Spinal cord (tissue), 10 donors: ENCODE measurements around the gene GMNN. TPM values are rescaled to one million over a fixed set of nuclear protein-coding genes. Genes with fewer than 3 reads are reported as not detected.
"Not testable (repeated sequence)": the region's sequence is repeated elsewhere in the genome, so short reads cannot be mapped to it uniquely, and the experiment has no call there.

Source experiments
- DNase-seq, 6 donors: peaks; one replicate each; pipeline versions ENCODE4 v3.0.0 to v3.0.0-alpha.2; 2013 to 2015; ENCODE audit warnings: low spot score in 6 of 6, low read depth in 4 of 6
- H3K27ac ChIP-seq: one replicate; pipeline ENCODE4 v1.5.1; 2013; ENCODE audit warnings: low read depth, low read length, control low read depth
- H3K27me3 ChIP-seq: one replicate; pipeline ENCODE4 v1.6.1; 2013; ENCODE audit warnings: low read length; ENCODE audit not compliant: control insufficient read depth, insufficient read depth
- H3K36me3 ChIP-seq: one replicate; pipeline ENCODE4 v1.6.1; 2013; ENCODE audit warnings: low read length; ENCODE audit not compliant: control insufficient read depth, insufficient read depth
- H3K4me1 ChIP-seq: one replicate; pipeline ENCODE4 v1.6.1; 2013; ENCODE audit warnings: low read length; ENCODE audit not compliant: control insufficient read depth, insufficient read depth
- H3K4me3 ChIP-seq: one replicate; pipeline ENCODE4 v1.5.1; 2013; ENCODE audit warnings: low read depth, low read length, control low read depth
- H3K9me3 ChIP-seq: one replicate; pipeline ENCODE4 v1.6.1; 2013; ENCODE audit warnings: low read length; ENCODE audit not compliant: control insufficient read depth, insufficient read depth
- WGBS: methylation state at CpG from one replicate; pipeline ENCODE4 v1.1.5; 2013; ENCODE audit warnings: missing lambda C conversion rate; ENCODE audit not compliant: insufficient coverage; 5-methylcytosine and 5-hydroxymethylcytosine counted together
- long read RNA-seq, 4 donors: transcript quantifications; one replicate each; lab custom pipeline, GENCODE V29; 2026
- polyA plus RNA-seq, 2 donors: library from polyadenylated mRNA; unstranded; fragments of 120-200 nt; gene quantifications; one replicate each; pipeline ENCODE4 v1.2.1, GENCODE V29; 2013; ENCODE audit not compliant: insufficient read length in 2 of 2
- total RNA-seq, 2 donors: library from RNA; depleted of rRNA in 1 of 2; stranded (reverse); fragments of 120-200 nt in 1 of 2; fragments of >200 nt in 1 of 2; gene quantifications; one replicate each; pipeline versions ENCODE4 v1.2.3 to v1.2.4, GENCODE V29; 2013 to 2014
- donor health status: healthy.

The GMNN gene
- total RNA-seq, result 10 to 100 TPM; 27.3 to 30.1 TPM
- polyA plus RNA-seq, result 10 to 100 TPM; 37.0 to 37.1 TPM
- long read RNA-seq, donor 1, transcript GMNN-201 (7 exons, 1,262 nt), result major isoform, 7 of 20 reads
- long read RNA-seq, donor 1, partial matches to known transcripts, result 7 of 20 reads
- long read RNA-seq, donor 1, other reads (novel, unspliced or antisense), result 5 of 20 reads
- long read RNA-seq, donor 2, partial matches to known transcripts, result 0 of 4 reads
- long read RNA-seq, donor 2, other reads (novel, unspliced or antisense), result 0 of 4 reads
- long read RNA-seq, donor 3, partial matches to known transcripts, result 0 of 7 reads
- long read RNA-seq, donor 3, other reads (novel, unspliced or antisense), result 0 of 7 reads
- long read RNA-seq, donor 4, transcript GMNN-201 (7 exons, 1,262 nt), result major isoform, 14 of 25 reads
- long read RNA-seq, donor 4, transcript GMNN-202 (7 exons, 1,133 nt), result minor isoform, 9 of 25 reads
- long read RNA-seq, donor 4, partial matches to known transcripts, result 0 of 25 reads
- long read RNA-seq, donor 4, other reads (novel, unspliced or antisense), result 0 of 25 reads

DNA sequence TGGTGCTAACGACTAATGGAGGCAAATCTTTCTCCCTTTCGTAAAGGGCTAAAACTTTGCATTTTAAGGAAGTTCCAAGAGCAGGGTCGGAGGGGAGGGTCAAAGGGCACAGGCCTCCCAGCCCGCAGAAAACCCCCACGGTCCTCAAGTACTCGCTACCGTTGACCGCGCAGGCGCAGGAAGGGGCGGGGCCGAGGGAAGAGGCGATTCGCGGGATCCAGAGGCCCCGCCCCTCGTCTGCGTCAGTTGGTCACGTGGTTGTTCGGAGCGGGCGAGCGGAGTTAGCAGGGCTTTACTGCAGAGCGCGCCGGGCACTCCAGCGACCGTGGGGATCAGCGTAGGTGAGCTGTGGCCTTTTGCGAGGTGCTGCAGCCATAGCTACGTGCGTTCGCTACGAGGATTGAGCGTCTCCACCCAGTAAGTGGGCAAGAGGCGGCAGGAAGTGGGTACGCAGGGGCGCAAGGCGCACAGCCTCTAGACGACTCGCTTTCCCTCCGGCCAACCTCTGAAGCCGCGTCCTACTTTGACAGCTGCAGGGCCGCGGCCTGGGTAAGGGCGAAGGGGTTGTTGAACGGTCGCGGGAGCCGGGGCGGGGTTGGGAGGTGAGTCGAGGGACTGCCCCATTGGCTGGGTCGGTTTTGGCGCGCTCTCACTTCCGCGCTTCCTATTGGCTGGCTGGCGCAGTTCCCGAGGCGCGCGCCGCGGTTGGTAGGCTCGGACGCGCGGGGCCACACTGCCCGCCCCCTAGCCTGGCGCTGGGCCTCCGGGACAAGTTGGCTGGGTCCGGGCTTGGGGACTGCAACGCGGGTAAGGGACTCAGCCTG is at the start of gene GMNN:
GMNN (plus strand) TSS at position 242 of the 824 bp plus-strand sequence. CDS start 2,310 bp downstream, outside the sequence.
- Histone ChIP-seq H3K36me3 (peaks cover 3% of the 10 kb centered on the region), H3K9me3 (no peaks in the 10 kb centered on the region), H3K27me3 (no peaks in the 10 kb centered on the region), H3K4me3 (peak within 1 kb of the TSS; percentile 100), H3K27ac (peak within 1 kb of the TSS; percentile 100), H3K4me1 (peaks cover 11% of the 10 kb centered on the region)
- DNase-seq, result peak; percentile 89 to 99 (median 98)
- 0% methylated on average over 74 of the region's 75 CpGs for WGBS

GRCh38 chr6:24730653-24731052 is 44.1 kb upstream of the GMNN start:
- not testable (repeated sequence) for H3K27ac ChIP-seq, H3K4me3 ChIP-seq, DNase-seq, H3K36me3 ChIP-seq, H3K4me1 ChIP-seq, H3K27me3 ChIP-seq, H3K9me3 ChIP-seq
- 98% methylated on average over 2 of the region's 3 CpGs for WGBS

- not testable (repeated sequence) for H3K4me3 ChIP-seq, DNase-seq, H3K27ac ChIP-seq, H3K9me3 ChIP-seq, H3K4me1 ChIP-seq, H3K27me3 ChIP-seq, H3K36me3 ChIP-seq
- WGBS, result 83% methylated on average over 6 of the region's 6 CpGs
Measured at GRCh38 chr6:24731456-24732134, 43.1 kb upstream of the GMNN start.

DNA sequence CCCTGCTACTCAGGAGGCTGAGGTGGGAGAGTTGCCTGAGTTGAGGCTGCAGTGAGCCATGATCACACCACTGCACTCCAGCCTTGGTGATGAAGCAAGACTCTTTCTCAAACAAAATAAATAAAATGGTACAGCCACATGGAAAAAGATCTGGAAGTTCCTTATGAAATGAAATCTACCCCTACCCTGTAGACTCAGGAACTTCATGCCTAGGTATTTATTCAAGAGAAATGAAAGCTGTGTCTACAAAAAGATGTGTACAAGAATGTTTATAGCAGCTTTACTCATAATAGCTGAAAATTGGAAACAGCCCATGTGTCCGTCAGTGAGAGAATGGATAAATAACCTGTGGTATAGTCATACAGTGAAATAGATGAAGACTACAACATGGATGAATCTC is 40.6 kb upstream of the GMNN start:
- Histone ChIP-seq H3K27ac (no peak overlapping the region), H3K9me3 (peaks cover 7% of the 10 kb centered on the region), H3K27me3 (no peaks in the 10 kb centered on the region), H3K36me3 (no peaks in the 10 kb centered on the region), H3K4me3 (no peak overlapping the region), H3K4me1 (no peaks in the 10 kb centered on the region)
- WGBS, result 91% methylated on average over 1 of the region's 1 CpG
- no peak for DNase-seq

DNA sequence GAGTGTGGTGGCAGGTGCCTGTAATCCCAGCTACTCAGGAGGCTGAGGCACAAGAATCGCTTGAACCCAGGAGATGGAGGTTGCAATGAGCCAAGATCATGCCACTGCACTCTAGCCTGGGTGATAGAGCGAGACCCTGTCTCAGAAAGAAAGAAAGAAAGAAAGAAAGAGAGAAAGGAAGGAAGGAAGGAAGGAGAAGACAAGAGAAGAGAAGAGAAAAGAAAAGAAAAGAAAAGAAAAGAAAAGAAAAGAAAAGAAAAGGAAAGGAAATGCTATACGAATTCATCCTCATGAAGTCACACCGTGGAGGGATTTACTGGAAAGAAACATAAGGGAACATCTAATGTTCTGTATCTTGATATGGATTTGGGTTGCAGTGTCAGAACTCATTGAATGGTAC is 40.0 kb upstream of the GMNN start:
- H3K9me3 ChIP-seq, H3K4me1 ChIP-seq, DNase-seq, H3K27ac ChIP-seq, H3K27me3 ChIP-seq, H3K4me3 ChIP-seq, H3K36me3 ChIP-seq: not testable (repeated sequence)
- WGBS, result 73% methylated on average over 2 of the region's 4 CpGs

- Histone ChIP-seq H3K9me3 (no peaks in the 10 kb centered on the region), H3K4me1 (no peaks in the 10 kb centered on the region), H3K4me3 (no peak overlapping the region), H3K36me3 (no peaks in the 10 kb centered on the region), H3K27ac (no peak overlapping the region), H3K27me3 (no peaks in the 10 kb centered on the region)
- 69% methylated on average over 2 of the region's 3 CpGs for WGBS
- no peak for DNase-seq
Measured at GRCh38 chr6:24738741-24739140, 36.0 kb upstream of the GMNN start.

DNA sequence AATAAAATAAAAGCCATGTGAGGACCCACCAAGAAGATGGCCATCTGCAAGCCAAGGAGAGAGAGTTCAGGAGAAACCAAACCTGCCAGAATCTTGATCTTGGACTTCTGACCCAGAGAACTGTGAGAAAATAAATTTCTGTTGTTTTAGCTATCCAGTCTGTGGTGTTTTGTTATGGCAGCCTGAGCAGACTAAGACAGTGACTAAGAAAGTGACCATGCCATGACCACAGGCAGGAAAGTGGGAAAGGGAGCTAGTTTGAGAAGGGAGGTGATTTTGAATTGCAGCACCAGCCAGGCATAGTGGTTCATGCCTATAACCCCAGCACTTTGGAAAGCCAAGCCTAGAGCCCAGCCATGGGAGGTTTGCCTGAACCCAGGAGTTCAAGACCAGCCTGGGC is 33.9 kb upstream of the GMNN start:
- H3K4me3 ChIP-seq, result no peak overlapping the region
- H3K9me3 ChIP-seq, result no peaks in the 10 kb centered on the region
- no peak overlapping the region for H3K27ac ChIP-seq
- DNase-seq, result no peak
- no peaks in the 10 kb centered on the region for H3K36me3 ChIP-seq
- H3K4me1 ChIP-seq, result no peaks in the 10 kb centered on the region
- no peaks in the 10 kb centered on the region for H3K27me3 ChIP-seq

GRCh38 chr6:24742216-24742738 is 32.5 kb upstream of the GMNN start:
- H3K27me3 ChIP-seq, result no peaks in the 10 kb centered on the region
- no peaks in the 10 kb centered on the region for H3K4me1 ChIP-seq
- no peaks in the 10 kb centered on the region for H3K36me3 ChIP-seq
- DNase-seq, result peak in 3 of 6 donors; percentile 43 to 66 (median 61)
- peak overlapping the region; percentile 8 for H3K27ac ChIP-seq
- 52% methylated on average over 4 of the region's 5 CpGs for WGBS
- no peaks in the 10 kb centered on the region for H3K9me3 ChIP-seq
- H3K4me3 ChIP-seq, result no peak overlapping the region

DNA sequence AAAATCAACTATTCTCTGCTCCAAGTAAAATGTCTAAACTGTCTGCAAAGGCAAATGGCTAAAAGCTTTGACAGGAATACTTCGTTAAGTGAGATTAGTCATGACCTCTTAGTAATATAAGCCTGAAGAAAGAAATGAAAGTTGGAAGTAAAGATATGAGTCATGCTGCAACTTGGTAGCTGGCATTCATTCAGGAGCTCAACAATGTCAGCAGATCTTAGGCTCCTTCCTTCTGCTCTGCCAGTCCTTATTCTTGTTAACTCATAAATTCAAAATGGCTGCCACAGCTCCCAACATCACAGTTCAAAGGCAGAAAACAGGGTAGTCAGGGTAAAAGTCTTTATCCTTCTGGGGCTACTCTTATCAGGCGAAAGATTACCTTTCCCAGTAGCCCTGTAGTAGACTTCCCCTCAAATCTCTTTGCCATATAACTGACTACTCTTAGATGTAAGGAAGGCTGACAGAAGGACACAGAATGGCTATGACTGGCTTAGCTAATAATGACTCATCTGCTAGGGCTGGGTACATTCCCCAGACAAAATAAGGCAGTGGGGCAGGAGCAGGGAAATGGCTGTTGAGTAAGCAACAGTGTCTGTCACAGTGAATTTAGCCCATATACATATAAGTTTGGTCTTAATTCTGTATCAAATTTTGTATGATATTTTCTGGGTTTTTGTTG is 31.3 kb upstream of the GMNN start:
- Histone ChIP-seq H3K4me3 (no peak overlapping the region), H3K4me1 (no peaks in the 10 kb centered on the region), H3K9me3 (no peaks in the 10 kb centered on the region), H3K27me3 (no peaks in the 10 kb centered on the region), H3K27ac (no peak overlapping the region), H3K36me3 (no peaks in the 10 kb centered on the region)
- DNase-seq, result peak in 1 of 6 donors; percentile 16
- no CpG with 5 or more reads among the region's 2 CpGs for WGBS
